ENCODE results near the gene NTM. TPM values are rescaled to one million over a fixed set of nuclear protein-coding genes. Genes with fewer than 3 reads are reported as not detected.

NTM gene
- total RNA-seq, 4 donors from 2014 or later = 0.21 to 3.2 (median 0.84) TPM

- DNase-seq = no peak
- H3K4me1 ChIP-seq = no peaks in the 10 kb centered on the region
- H3K9me3 ChIP-seq = no peaks in the 10 kb centered on the region
- 59 to 65% methylated on average over 5 of the region's 5 CpGs for WGBS, 2 donors
- H3K27me3 ChIP-seq = no peaks in the 10 kb centered on the region
- intact Hi-C loops (cut with DNase I) = no loop called here
- no peaks in the 10 kb centered on the region for H3K36me3 ChIP-seq
- TF ChIP-seq POLR2A (IDR thresholded peaks at IDR 0.05) = no peak
- no peak for TF ChIP-seq CTCF (IDR thresholded peaks at IDR 0.05)
- H3K4me3 ChIP-seq = no peak overlapping the region
- H3K27ac ChIP-seq = no peak overlapping the region
Measured at GRCh38 chr11:131864228-131864627, 493.8 kb downstream of the NTM start.

- intact Hi-C loops (cut with DNase I) = no loop called here
- Histone ChIP-seq H3K4me3 (no peak overlapping the region), H3K36me3 (no peaks in the 10 kb centered on the region), H3K27ac (no peak overlapping the region), H3K9me3 (no peaks in the 10 kb centered on the region), H3K4me1 (no peaks in the 10 kb centered on the region), H3K27me3 (no peaks in the 10 kb centered on the region)
- no peak for TF ChIP-seq CTCF (IDR thresholded peaks at IDR 0.05)
- no peak for TF ChIP-seq POLR2A (IDR thresholded peaks at IDR 0.05)
- no peak for DNase-seq
- WGBS, 2 donors = 84 to 89% methylated on average over 3 of the region's 3 CpGs
Measured at GRCh38 chr11:131865860-131866259, 495.4 kb downstream of the NTM start.

- no peak for DNase-seq
- 69 to 74% methylated on average over 17 of the region's 17 CpGs for WGBS, 2 donors
Measured at GRCh38 chr11:131866535-131867400, 496.4 kb downstream of the NTM start.

GRCh38 chr11:131867457-131868257 is 497.2 kb downstream of the NTM start:
- no peaks in the 10 kb centered on the region for H3K36me3 ChIP-seq
- intact Hi-C loops (cut with DNase I) = no loop called here
- no peak for DNase-seq
- no peak overlapping the region for H3K27ac ChIP-seq
- WGBS, 2 donors = 43 to 53% methylated on average over 10 of the region's 10 CpGs
- TF ChIP-seq POLR2A (IDR thresholded peaks at IDR 0.05) (no peak), CTCF (IDR thresholded peaks at IDR 0.05) (peak in 4 of 6 experiments; percentile 23 to 40 (median 38))
- no peaks in the 10 kb centered on the region for H3K4me1 ChIP-seq
- no peak overlapping the region for H3K4me3 ChIP-seq
- no peaks in the 10 kb centered on the region for H3K9me3 ChIP-seq
- no peaks in the 10 kb centered on the region for H3K27me3 ChIP-seq

More at GRCh38 chr11:131866535-131867400, 496.4 kb downstream of the NTM start:
- H3K27me3 ChIP-seq = no peaks in the 10 kb centered on the region
- H3K27ac ChIP-seq = no peak overlapping the region
- H3K4me3 ChIP-seq = no peak overlapping the region
- no peak for TF ChIP-seq CTCF (IDR thresholded peaks at IDR 0.05)
- no peak for TF ChIP-seq POLR2A (IDR thresholded peaks at IDR 0.05)
- no peaks in the 10 kb centered on the region for H3K36me3 ChIP-seq
- no peaks in the 10 kb centered on the region for H3K9me3 ChIP-seq
- intact Hi-C loops (cut with DNase I) = no loop called here
- no peaks in the 10 kb centered on the region for H3K4me1 ChIP-seq

Measured in esophagus squamous epithelium (tissue), 5 donors.